Neural progenitor cell (in vitro differentiated cells): ENCODE results near the gene NPEPL1. TPM values are rescaled to one million over a fixed set of nuclear protein-coding genes. Genes with fewer than 3 reads are reported as not detected.
"Not testable (repeated sequence)": the region's sequence is repeated elsewhere in the genome, so short reads cannot be mapped to it uniquely, and the experiment has no call there.

Experiments
- DNase-seq: peaks from one replicate; pipeline ENCODE4 v3.0.0-alpha.2; 2016; ENCODE audit warnings: low spot score
- H2AFZ ChIP-seq: fragments of 200-600 bp; sonication (generic); replicated peaks from 2 replicates; pipeline ENCODE4 v1.6.1; 2016; ENCODE audit warnings: antibody characterized with exemption
- H3F3A ChIP-seq: fragments of 200-600 bp; sonication (generic); 2 replicates; pipeline ENCODE4 v1.6.1; 2016; ENCODE audit warnings: antibody characterized with exemption, low read depth
- H3K27ac ChIP-seq: fragments of 200-600 bp; sonication (generic); 2 replicates; pipeline ENCODE4 v1.5.1; 2016; ENCODE audit warnings: mild to moderate bottlenecking
- H3K27me3 ChIP-seq: fragments of 200-600 bp; sonication (generic); 2 replicates; pipeline ENCODE4 v1.6.1; 2016; ENCODE audit warnings: mild to moderate bottlenecking, moderate library complexity
- H3K36me3 ChIP-seq: fragments of 200-600 bp; sonication (generic); 2 replicates; pipeline ENCODE4 v1.5.1; 2016
- H3K4me1 ChIP-seq: fragments of 200-600 bp; sonication (generic); 2 replicates; pipeline ENCODE4 v1.6.1; 2016; ENCODE audit warnings: mixed run types
- H3K4me2 ChIP-seq: fragments of 200-600 bp; sonication (generic); 2 replicates; pipeline ENCODE4 v1.6.1; 2016
- H3K4me3 ChIP-seq: fragments of 200-600 bp; sonication (generic); 2 replicates; pipeline ENCODE4 v1.5.1; 2016
- H3K79me2 ChIP-seq: fragments of 200-600 bp; sonication (generic); 2 replicates; pipeline ENCODE4 v1.6.1; 2016; ENCODE audit warnings: low read depth
- H3K9ac ChIP-seq: fragments of 200-600 bp; sonication (generic); 2 replicates; pipeline ENCODE4 v1.6.1; 2016
- H3K9me3 ChIP-seq: fragments of 200-600 bp; sonication (generic); 2 replicates; pipeline ENCODE4 v1.5.1; 2016; ENCODE audit warnings: low read depth
- H4K20me1 ChIP-seq: fragments of 200-600 bp; sonication (generic); 2 replicates; pipeline ENCODE4 v1.6.1; 2016; ENCODE audit warnings: low read depth
- H3K27ac Mint-ChIP-seq: 3 replicates; pipeline ENCODE4 v1.8.0; 2021; ENCODE audit warnings: mixed read lengths
- H3K27me3 Mint-ChIP-seq: 2 replicates; pipeline ENCODE4 v1.8.0; 2022; ENCODE audit warnings: low read depth, mild to moderate bottlenecking, inconsistent platforms, moderate library complexity, mixed read lengths; ENCODE audit not compliant: insufficient read depth
- H3K36me3 Mint-ChIP-seq: 3 replicates; pipeline ENCODE4 v1.8.0; 2021; ENCODE audit warnings: mixed read lengths
- H3K4me1 Mint-ChIP-seq: 3 replicates; pipeline ENCODE4 v1.8.0; 2021; ENCODE audit warnings: mixed read lengths
- H3K4me3 Mint-ChIP-seq: 3 replicates; pipeline ENCODE4 v1.8.0; 2021; ENCODE audit warnings: mild to moderate bottlenecking, moderate library complexity, mixed read lengths
- H3K9me3 Mint-ChIP-seq: 3 replicates; pipeline ENCODE4 v1.8.0; 2020; ENCODE audit warnings: mixed read lengths
- CTCF ChIP-seq: fragments of 200-600 bp; sonication (generic); IDR thresholded peaks from 2 replicates; pipeline ENCODE4 v1.5.1; 2017; ENCODE audit warnings: antibody characterized with exemption, mild to moderate bottlenecking
- EZH2 ChIP-seq: fragments of 200-600 bp; sonication (generic); IDR thresholded peaks from 2 replicates; pipeline ENCODE4 v1.6.1; 2017; ENCODE audit warnings: antibody characterized with exemption, mild to moderate bottlenecking, moderate library complexity
- EZH2phosphoT487 ChIP-seq: fragments of 200-600 bp; sonication (generic); IDR thresholded peaks from 2 replicates; pipeline ENCODE4 v1.6.1; 2017; ENCODE audit warnings: antibody characterized with exemption
- total RNA-seq: library from RNA; depleted of rRNA; stranded (reverse); fragments of >200 nt; gene quantifications from 2 replicates; pipeline ENCODE4 v1.2.3, GENCODE V29; 2015; ENCODE audit warnings: low replicate concordance

The NPEPL1 gene
- total RNA-seq, 1 donor from 2014 or later, result 10.9 TPM

- Histone ChIP-seq H3K4me2 (no peak overlapping the region), H3F3A (peaks cover 11% of the 10 kb centered on the region), H3K27me3 (peaks cover 15% of the 10 kb centered on the region), H3K79me2 (peaks cover 6% of the 10 kb centered on the region), H3K36me3 (no peaks in the 10 kb centered on the region), H3K9me3 (no peaks in the 10 kb centered on the region), H3K27ac (no peak overlapping the region), H2AFZ (no peak overlapping the region), H3K4me1 (no peaks in the 10 kb centered on the region), H3K4me3 (no peak overlapping the region), H3K9ac (no peak overlapping the region), H4K20me1 (no peaks in the 10 kb centered on the region)
- H3K4me3 Mint-ChIP-seq, result no peak overlapping the region
- no peaks in the 10 kb centered on the region for H3K4me1 Mint-ChIP-seq
- peaks cover 11% of the 10 kb centered on the region for H3K27me3 Mint-ChIP-seq
- TF ChIP-seq EZH2phosphoT487 (no peak), CTCF (no peak), EZH2 (no peak)
- H3K9me3 Mint-ChIP-seq, result no peaks in the 10 kb centered on the region
- no peak for DNase-seq
- H3K36me3 Mint-ChIP-seq, result no peaks in the 10 kb centered on the region
- H3K27ac Mint-ChIP-seq, result no peak overlapping the region
Measured at GRCh38 chr20:58646703-58647102, 45.9 kb upstream of the NPEPL1 start.

GRCh38 chr20:58647162-58647795, 45.3 kb upstream of the NPEPL1 start:
- TF ChIP-seq EZH2 (no peak), EZH2phosphoT487 (no peak), CTCF (no peak)
- H3K9me3 Mint-ChIP-seq, result no peaks in the 10 kb centered on the region
- Histone ChIP-seq H3K4me1 (no peaks in the 10 kb centered on the region), H3K4me2 (no peak overlapping the region), H3K27me3 (peaks cover 15% of the 10 kb centered on the region), H3K27ac (no peak overlapping the region), H3K36me3 (no peaks in the 10 kb centered on the region), H3K9ac (no peak overlapping the region), H4K20me1 (no peaks in the 10 kb centered on the region), H2AFZ (no peak overlapping the region), H3K9me3 (no peaks in the 10 kb centered on the region), H3F3A (peaks cover 17% of the 10 kb centered on the region), H3K79me2 (peaks cover 12% of the 10 kb centered on the region), H3K4me3 (no peak overlapping the region)
- no peaks in the 10 kb centered on the region for H3K4me1 Mint-ChIP-seq
- H3K36me3 Mint-ChIP-seq, result no peaks in the 10 kb centered on the region
- H3K27ac Mint-ChIP-seq, result no peak overlapping the region
- H3K4me3 Mint-ChIP-seq, result no peak overlapping the region
- peaks cover 9% of the 10 kb centered on the region for H3K27me3 Mint-ChIP-seq
- no peak for DNase-seq

GRCh38 chr20:58647796-58648501, 44.7 kb upstream of the NPEPL1 start:
- Mint-ChIP-seq H3K36me3 (no peaks in the 10 kb centered on the region), H3K27ac (no peak overlapping the region), H3K9me3 (no peaks in the 10 kb centered on the region), H3K27me3 (peaks cover 8% of the 10 kb centered on the region), H3K4me1 (peaks cover 1% of the 10 kb centered on the region), H3K4me3 (no peak overlapping the region)
- Histone ChIP-seq H3K9me3 (no peaks in the 10 kb centered on the region), H4K20me1 (peaks cover 5% of the 10 kb centered on the region), H2AFZ (no peak overlapping the region), H3K27me3 (peaks cover 15% of the 10 kb centered on the region), H3K4me3 (no peak overlapping the region), H3K27ac (no peak overlapping the region), H3K36me3 (no peaks in the 10 kb centered on the region), H3K4me1 (peaks cover under 1% of the 10 kb centered on the region), H3K9ac (no peak overlapping the region), H3K79me2 (peaks cover 19% of the 10 kb centered on the region), H3F3A (peaks cover 24% of the 10 kb centered on the region), H3K4me2 (no peak overlapping the region)
- TF ChIP-seq EZH2phosphoT487 (no peak), EZH2 (no peak), CTCF (no peak)
- DNase-seq, result no peak

GRCh38 chr20:58648502-58648825, 44.1 kb upstream of the NPEPL1 start:
- H3K9ac ChIP-seq, H3K9me3 ChIP-seq, H3K4me3 ChIP-seq, H3K27ac Mint-ChIP-seq, H3K36me3 ChIP-seq, H3K9me3 Mint-ChIP-seq, H3K36me3 Mint-ChIP-seq, H3K4me1 ChIP-seq, H3K27ac ChIP-seq, H3K27me3 Mint-ChIP-seq, H3K4me2 ChIP-seq, DNase-seq, H3K4me1 Mint-ChIP-seq, H2AFZ ChIP-seq: not testable (repeated sequence)
- Histone ChIP-seq H4K20me1 (peaks cover 10% of the 10 kb centered on the region), H3K79me2 (peaks cover 24% of the 10 kb centered on the region), H3F3A (peaks cover 25% of the 10 kb centered on the region), H3K27me3 (peaks cover 15% of the 10 kb centered on the region)
- H3K4me3 Mint-ChIP-seq, result peak overlapping the region; percentile 71
